Measurements from ENCODE around the gene SPR. TPM values are rescaled to one million over a fixed set of nuclear protein-coding genes. Genes with fewer than 3 reads are reported as not detected.

Gene SPR
- total RNA-seq, 1 donor from 2014 or later: 53.5 TPM

DNA sequence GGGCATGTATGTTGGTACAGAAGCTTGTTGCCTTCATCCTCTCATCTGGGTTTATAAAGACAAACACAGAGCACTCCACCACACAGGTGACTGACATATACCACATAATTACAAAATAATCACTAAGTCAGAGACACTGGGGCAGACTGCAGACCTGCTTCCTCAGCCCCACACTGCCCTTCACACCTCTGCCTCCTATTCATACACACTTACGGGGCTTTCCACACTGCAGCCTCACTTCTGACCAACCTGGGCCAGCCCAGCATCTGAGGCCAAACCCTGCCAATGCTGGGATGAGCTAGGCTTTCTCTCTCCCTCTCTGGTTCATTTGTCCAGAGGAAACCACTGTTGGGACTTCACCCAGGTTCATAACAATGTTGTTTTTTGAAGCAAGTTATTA, 34.6 kb downstream of the SPR start:
- DNase-seq: no peak
- TF ChIP-seq, protein P1, sequence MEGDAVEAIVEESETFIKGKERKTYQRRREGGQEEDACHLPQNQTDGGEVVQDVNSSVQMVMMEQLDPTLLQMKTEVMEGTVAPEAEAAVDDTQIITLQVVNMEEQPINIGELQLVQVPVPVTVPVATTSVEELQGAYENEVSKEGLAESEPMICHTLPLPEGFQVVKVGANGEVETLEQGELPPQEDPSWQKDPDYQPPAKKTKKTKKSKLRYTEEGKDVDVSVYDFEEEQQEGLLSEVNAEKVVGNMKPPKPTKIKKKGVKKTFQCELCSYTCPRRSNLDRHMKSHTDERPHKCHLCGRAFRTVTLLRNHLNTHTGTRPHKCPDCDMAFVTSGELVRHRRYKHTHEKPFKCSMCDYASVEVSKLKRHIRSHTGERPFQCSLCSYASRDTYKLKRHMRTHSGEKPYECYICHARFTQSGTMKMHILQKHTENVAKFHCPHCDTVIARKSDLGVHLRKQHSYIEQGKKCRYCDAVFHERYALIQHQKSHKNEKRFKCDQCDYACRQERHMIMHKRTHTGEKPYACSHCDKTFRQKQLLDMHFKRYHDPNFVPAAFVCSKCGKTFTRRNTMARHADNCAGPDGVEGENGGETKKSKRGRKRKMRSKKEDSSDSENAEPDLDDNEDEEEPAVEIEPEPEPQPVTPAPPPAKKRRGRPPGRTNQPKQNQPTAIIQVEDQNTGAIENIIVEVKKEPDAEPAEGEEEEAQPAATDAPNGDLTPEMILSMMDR (IDR thresholded peaks at IDR 0.05; ENCODE audit: borderline replicate concordance): no peak

DNA sequence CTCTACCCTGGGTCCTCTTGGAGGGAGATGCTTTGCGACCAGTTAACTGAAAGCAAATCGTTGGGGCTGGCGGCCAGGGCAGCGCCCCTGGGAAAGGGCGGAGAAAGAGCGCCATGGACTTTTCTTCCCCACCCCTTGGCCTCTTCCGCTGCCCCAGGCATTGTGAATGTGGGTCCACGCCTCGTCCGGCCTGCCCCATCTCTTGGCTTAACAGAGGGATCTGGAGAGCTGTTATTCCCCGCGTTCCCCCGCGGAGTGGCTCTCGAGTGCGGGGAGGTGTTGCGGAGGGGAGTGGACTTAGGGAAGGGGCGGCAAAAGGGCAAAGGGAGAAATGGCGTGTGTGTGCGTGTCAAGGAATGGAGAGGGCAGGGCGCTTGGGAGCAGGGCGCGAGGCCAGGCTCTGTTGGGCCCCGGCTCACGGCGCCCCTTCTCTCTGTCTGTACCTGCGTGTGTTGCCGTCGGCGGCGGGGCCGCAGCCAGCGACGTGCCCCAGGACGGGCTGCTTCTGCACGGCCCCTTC, 36.7 kb downstream of the SPR start:
- intact Hi-C loops (cut with micrococcal nuclease): no loop called here
- H3K36me3 ChIP-seq: no peaks in the 10 kb centered on the region
- peaks cover 30% of the 10 kb centered on the region for H3K4me1 ChIP-seq
- TF ChIP-seq, protein P1 (IDR thresholded peaks at IDR 0.05; ENCODE audit: borderline replicate concordance): no peak
- H3K27me3 ChIP-seq (ENCODE audit: low read depth): peaks cover 100% of the 10 kb centered on the region
- peak overlapping the region; percentile 40 for H3K4me3 ChIP-seq
- H3K9me3 ChIP-seq (replicated peaks): no peaks in the 10 kb centered on the region
- no peak for DNase-seq
- H3K27ac ChIP-seq (replicated peaks): no peak overlapping the region

More for the DNA sequence above, 34.6 kb downstream of the SPR start:
- H3K27me3 ChIP-seq (ENCODE audit: low read depth): peaks cover 100% of the 10 kb centered on the region
- intact Hi-C loops (cut with micrococcal nuclease): no loop called here
- peaks cover 50% of the 10 kb centered on the region for H3K4me1 ChIP-seq
- no peaks in the 10 kb centered on the region for H3K36me3 ChIP-seq
- no peak overlapping the region for H3K27ac ChIP-seq (replicated peaks)
- H3K4me3 ChIP-seq: no peak overlapping the region
- H3K9me3 ChIP-seq (replicated peaks): no peaks in the 10 kb centered on the region

- H3K27ac ChIP-seq (replicated peaks): no peak overlapping the region
- DNase-seq: no peak
- H3K36me3 ChIP-seq: no peaks in the 10 kb centered on the region
- intact Hi-C loops (cut with micrococcal nuclease): no loop called here
- peaks cover 29% of the 10 kb centered on the region for H3K4me1 ChIP-seq
- peaks cover 100% of the 10 kb centered on the region for H3K27me3 ChIP-seq (ENCODE audit: low read depth)
- H3K4me3 ChIP-seq: peak overlapping the region; percentile 40
- no peaks in the 10 kb centered on the region for H3K9me3 ChIP-seq (replicated peaks)
- TF ChIP-seq, protein P1 (IDR thresholded peaks at IDR 0.05; ENCODE audit: borderline replicate concordance): no peak
These were observed 37.4 kb downstream of the SPR start for GRCh38 chr2:72924353-72925240.

DNA sequence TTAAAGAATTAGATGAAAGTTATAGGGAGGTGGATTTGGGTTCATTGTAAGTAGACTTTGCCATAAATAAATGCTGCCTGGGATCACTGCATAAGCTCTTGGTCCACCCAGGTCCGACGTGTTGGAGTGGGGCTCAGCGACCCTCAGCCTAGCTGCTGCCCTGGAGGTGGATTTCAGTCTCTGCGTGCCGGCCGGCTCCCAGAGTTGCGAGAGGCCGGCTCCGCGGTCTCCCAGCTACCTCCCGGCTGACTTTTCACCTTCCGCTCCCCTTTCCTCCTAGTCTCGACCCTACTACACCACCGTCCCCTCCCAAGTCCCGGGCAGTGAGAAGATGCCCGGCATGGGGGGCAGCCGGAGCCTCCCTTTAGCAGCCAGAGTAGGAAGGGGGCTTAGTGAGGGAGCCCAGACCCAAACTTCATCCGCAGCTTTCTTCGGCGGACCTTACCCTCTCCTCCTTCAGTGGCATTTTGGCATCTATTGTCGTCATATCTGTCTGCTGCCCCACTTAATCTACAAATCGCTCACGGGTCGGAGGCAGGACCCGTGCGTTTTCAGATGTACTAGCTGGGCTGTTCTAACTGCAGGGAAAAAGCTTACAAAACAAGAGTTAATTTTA, 38.2 kb downstream of the SPR start:
- TF ChIP-seq, protein P1 (IDR thresholded peaks at IDR 0.05; ENCODE audit: borderline replicate concordance): no peak
- Histone ChIP-seq H3K4me3 (no peak overlapping the region), H3K9me3 (replicated peaks) (no peaks in the 10 kb centered on the region), H3K4me1 (peaks cover 21% of the 10 kb centered on the region), H3K36me3 (no peaks in the 10 kb centered on the region), H3K27ac (replicated peaks) (no peak overlapping the region), H3K27me3 (ENCODE audit: low read depth) (peaks cover 100% of the 10 kb centered on the region)
- intact Hi-C loops (cut with micrococcal nuclease): no loop called here
- no peak for DNase-seq

DNA sequence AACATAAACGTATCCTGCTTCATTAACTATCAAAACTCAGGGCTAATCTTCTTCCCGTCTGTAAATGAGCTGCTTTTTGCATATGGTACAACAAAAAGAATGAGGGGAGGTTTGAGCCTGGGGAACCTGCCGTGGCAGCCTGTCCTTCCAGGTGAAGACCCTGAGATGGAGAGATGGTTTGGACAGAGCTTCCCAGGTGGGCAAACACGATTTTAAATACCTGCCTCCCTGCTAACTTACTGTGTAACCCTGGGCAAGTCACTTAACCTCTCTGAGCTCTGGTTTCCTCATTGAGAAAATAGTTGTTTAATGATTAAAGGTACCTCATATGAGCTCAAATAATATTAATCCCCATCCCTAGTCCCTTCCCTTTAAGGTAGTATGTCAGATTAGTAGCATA, 39.2 kb downstream of the SPR start:
- intact Hi-C loops (cut with micrococcal nuclease): no loop called here
- Histone ChIP-seq H3K4me3 (no peak overlapping the region), H3K27ac (replicated peaks) (no peak overlapping the region), H3K4me1 (peaks cover 15% of the 10 kb centered on the region), H3K36me3 (no peaks in the 10 kb centered on the region), H3K9me3 (replicated peaks) (no peaks in the 10 kb centered on the region), H3K27me3 (ENCODE audit: low read depth) (peaks cover 100% of the 10 kb centered on the region)
- TF ChIP-seq, protein P1 (IDR thresholded peaks at IDR 0.05; ENCODE audit: borderline replicate concordance): no peak
- no peak for DNase-seq
